HAP-1 (cell line): ENCODE measurements around the gene CCDC85B.

ENCODE experiments used
- DNase-seq, 2 experiments: peaks; one replicate each; pipeline ENCODE4 v3.0.0-alpha.2; 2016 to 2020; ENCODE audit warnings: low spot score in 2 of 2
- H3K27me3 ChIP-seq: fragments of 250-450 bp; sonication (Bioruptor Pico); 2 replicates; pipeline ENCODE4 v1.5.1; 2020; ENCODE audit warnings: low read depth, mild to moderate bottlenecking, moderate library complexity
- H3K36me3 ChIP-seq: fragments of 250-450 bp; sonication (Bioruptor Pico); replicated peaks from 2 replicates; pipeline ENCODE4 v1.5.1; 2020; ENCODE audit warnings: mild to moderate bottlenecking
- H3K4me1 ChIP-seq: fragments of 250-450 bp; sonication (Bioruptor Pico); 2 replicates; pipeline ENCODE4 v1.5.1; 2020; ENCODE audit warnings: mild to moderate bottlenecking
- H3K4me3 ChIP-seq: fragments of 250-450 bp; sonication (Bioruptor Pico); 2 replicates; pipeline ENCODE4 v1.5.1; 2020; ENCODE audit warnings: mild to moderate bottlenecking, moderate library complexity
- H3K9me3 ChIP-seq: fragments of 250-450 bp; sonication (Bioruptor Pico); 2 replicates; pipeline ENCODE4 v1.5.1; 2020; ENCODE audit warnings: mild to moderate bottlenecking, moderate library complexity
- in situ Hi-C: fragments of 300-500 bp; cut with MboI; formaldehyde crosslinking; loops from 3 replicates; pipeline ENCODE4 v1.14.3; 2020; ENCODE audit warnings: low sequenced_read_pairs, inconsistent platforms, mixed read lengths

The CCDC85B gene

DNA sequence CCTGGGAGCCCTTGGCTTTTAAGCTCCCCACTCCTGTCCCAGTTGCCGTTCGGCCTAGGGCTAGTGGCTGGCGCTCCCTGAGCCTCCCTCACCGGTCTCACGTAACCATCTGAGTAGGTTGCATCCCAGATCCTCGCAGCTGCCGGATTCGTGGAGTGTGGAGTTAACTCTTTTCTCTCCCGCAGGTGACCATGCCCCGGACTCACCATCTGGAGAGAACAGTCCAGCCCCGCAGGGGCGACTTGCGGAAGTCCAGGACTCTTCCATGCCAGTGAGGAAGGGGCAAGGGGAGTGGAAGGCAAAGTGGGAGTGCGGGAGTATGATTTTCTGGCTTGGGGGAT is 29.3 kb upstream of the CCDC85B start:
- in situ Hi-C loops, result no loop called here
- Histone ChIP-seq H3K9me3 (no peaks in the 10 kb centered on the region), H3K36me3 (peaks cover 62% of the 10 kb centered on the region), H3K4me1 (peaks cover 9% of the 10 kb centered on the region; the same call in 1 of the 2 replicates), H3K27me3 (no peaks in the 10 kb centered on the region), H3K4me3 (peak overlapping the region; percentile 96)
- peak in 1 of 2 experiments; percentile 37 for DNase-seq

DNA sequence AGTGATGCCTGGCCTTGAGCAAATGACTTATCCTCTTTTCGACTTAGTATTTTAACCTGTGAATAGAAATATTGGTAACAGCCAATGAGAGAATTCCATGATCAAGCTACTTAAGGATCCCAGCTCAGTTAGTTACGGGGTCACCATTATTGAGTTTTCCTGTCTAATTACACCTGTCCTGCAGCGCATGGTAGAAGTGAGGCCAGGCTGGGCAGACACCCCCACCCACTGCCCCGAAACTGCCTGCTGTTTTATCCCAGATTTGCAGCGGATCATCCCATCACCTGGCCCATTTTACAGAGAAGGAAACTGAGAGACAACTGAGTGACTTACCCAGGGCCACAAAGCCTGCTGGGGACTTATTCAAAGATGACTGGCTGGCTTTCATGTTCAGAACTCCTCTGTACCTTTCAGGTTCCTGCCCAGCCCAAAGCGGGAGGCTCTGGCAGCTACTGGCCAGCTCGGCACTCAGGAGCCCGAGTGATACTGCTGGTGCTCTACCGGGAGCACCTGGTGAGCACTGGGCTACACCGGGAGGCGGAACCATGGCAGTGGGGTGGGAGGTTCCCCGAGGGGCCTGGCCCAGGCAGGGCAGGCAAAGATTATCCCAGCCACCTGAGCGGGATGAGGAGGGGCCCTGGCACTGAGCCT is 28.8 kb upstream of the CCDC85B start:
- Histone ChIP-seq H3K27me3 (no peaks in the 10 kb centered on the region), H3K9me3 (no peaks in the 10 kb centered on the region), H3K4me1 (peaks cover 5% of the 10 kb centered on the region; the same call in 1 of the 2 replicates), H3K36me3 (peaks cover 62% of the 10 kb centered on the region), H3K4me3 (peak overlapping the region; percentile 96)
- peak in 1 of 2 experiments; percentile 5 for DNase-seq
- in situ Hi-C loops, result no loop called here

DNA sequence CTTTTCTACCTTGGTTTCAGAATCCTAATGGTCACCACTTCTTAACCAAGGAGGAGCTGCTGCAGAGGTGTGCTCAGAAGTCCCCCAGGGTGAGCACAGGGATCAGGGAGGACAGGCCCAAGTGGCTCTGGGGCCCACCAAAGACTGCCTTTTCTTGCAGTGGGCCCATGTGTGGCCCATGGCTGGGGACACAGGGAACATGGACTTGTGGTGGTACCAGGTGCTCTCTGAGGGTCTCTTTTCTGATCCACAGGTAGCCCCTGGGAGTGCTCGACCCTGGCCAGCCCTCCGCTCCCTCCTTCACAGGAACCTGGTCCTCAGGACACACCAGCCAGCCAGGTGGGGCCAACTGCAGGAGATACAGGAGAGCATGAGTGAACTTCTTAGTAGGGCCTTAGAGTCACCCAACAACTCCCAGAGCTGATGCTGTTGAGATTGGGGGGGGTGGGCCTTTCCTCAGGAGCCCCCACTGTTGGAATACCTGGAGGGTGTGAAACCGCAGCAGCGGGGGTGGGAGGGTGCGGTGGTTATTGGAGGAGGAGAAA is 28.2 kb upstream of the CCDC85B start:
- in situ Hi-C loops, result no loop called here
- Histone ChIP-seq H3K27me3 (no peaks in the 10 kb centered on the region), H3K9me3 (no peaks in the 10 kb centered on the region), H3K36me3 (peaks cover 56% of the 10 kb centered on the region), H3K4me1 (peaks cover 5% of the 10 kb centered on the region; the same call in 1 of the 2 replicates), H3K4me3 (no peak overlapping the region)
- peak in 1 of 2 experiments; percentile 9 for DNase-seq

DNA sequence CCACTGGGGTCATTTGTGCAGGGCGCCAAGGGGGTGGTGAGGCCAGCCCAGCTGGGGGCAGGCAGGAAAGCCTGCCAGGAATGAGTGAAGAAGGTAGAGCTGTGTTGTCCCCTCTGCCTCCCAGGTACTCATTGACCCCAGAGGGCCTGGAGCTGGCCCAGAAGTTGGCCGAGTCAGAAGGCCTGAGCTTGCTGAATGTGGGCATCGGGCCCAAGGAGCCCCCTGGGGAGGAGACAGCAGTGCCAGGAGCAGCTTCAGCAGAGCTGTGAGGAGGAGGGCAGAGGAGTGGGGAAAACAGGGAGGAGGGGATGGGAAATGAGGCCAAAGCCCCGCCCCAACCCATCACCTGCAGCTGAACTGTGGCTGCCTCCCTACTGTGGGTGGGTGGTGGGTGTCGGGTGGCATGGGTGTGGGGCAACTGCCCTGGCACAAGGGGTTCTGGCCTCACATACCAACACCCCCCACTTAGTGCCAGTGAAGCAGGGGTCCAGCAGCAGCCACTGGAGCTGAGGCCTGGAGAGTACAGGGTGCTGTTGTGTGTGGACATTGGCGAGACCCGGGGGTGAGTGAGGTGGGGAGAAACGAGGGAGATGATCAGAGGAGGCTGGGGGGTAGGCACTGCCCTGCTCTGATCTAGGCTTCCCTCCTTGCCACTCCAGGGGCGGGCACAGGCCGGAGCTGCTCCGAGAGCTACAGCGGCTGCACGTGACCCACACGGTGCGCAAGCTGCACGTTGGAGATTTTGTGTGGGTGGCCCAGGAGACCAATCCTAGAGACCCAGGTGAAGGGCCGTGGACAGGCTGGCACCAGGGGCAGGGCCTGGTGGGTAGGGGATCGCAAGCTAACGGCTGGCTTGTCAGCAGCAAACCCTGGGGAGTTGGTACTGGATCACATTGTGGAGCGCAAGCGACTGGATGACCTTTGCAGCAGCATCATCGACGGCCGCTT is 27.3 kb upstream of the CCDC85B start:
- peak in 1 of 2 experiments; percentile 4 for DNase-seq
- Histone ChIP-seq H3K27me3 (no peaks in the 10 kb centered on the region), H3K4me1 (peaks cover 5% of the 10 kb centered on the region; the same call in 1 of the 2 replicates), H3K4me3 (no peak overlapping the region), H3K9me3 (no peaks in the 10 kb centered on the region), H3K36me3 (peaks cover 57% of the 10 kb centered on the region)
- in situ Hi-C loops, result no loop called here

DNA sequence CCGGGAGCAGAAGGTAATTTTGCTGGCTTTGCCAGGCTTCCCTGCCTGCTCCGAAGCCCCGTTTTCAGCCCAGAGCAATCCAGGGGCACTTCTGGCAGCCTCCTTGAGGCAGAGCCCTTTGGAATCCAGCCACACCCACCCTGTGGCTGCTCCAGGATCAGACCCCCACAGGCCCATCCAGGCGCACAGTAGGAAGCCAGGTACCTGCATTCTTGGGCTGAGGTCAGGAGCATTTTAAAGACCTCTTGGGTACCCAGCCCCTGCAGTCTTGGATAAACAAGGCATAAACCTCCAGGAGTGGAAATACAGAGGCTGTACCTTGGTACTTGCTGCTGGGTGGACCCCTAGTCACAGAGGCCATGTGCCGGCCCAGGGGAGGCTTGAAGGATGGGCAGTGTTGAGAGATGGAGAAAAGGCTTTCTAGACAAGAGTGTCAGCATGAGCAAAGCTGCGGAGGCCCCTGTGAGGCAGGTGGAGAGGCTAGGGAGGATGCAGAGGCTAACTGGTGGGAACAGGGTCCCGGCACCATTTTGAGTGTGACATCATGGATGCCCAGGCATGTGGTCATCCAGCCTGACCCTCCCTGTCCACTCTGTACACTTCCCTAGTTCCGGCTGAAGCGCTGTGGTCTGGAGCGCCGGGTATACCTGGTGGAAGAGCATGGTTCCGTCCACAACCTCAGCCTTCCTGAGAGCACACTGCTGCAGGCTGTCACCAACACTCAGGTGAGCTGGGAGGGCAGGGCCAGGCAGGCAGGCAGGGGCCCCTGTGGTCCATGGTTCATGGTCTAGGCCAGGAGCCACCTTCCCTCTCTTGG is 26.4 kb upstream of the CCDC85B start:
- H3K4me3 ChIP-seq, result no peak overlapping the region
- DNase-seq, result no peak
- peaks cover 5% of the 10 kb centered on the region; the same call in 1 of the 2 replicates for H3K4me1 ChIP-seq
- in situ Hi-C loops, result no loop called here
- no peaks in the 10 kb centered on the region for H3K27me3 ChIP-seq
- no peaks in the 10 kb centered on the region for H3K9me3 ChIP-seq
- H3K36me3 ChIP-seq, result peaks cover 58% of the 10 kb centered on the region

DNA sequence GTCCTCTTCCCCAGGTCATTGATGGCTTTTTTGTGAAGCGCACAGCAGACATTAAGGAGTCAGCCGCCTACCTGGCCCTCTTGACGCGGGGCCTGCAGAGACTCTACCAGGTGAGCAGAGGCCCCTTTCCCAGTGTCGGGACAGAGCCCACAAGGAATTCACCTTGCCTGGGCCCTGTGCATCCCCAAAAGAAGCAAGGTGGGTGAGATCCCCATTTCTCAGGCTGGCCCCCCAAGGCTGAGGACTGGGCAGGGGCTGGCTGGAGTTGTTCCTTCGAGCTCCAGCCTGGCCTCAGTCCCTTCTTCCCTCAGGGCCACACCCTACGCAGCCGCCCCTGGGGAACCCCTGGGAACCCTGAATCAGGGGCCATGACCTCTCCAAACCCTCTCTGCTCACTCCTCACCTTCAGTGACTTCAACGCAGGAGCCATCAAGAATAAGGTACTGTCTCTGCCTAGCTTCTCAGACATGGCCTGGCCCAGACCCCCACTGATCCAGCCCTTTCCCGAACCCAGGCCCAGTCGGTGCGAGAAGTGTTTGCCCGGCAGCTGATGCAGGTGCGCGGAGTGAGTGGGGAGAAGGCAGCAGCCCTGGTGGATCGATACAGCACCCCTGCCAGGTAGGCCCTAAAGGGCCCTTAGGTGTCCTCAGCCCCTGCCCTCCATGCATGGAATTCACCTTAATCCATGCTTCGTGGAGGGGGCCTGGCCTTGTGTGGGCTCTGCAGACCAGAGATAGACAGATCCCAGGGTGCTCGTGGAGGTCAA is 25.6 kb upstream of the CCDC85B start:
- Histone ChIP-seq H3K9me3 (no peaks in the 10 kb centered on the region), H3K27me3 (no peaks in the 10 kb centered on the region), H3K4me1 (peaks cover 2% of the 10 kb centered on the region; the same call in 1 of the 2 replicates), H3K4me3 (no peak overlapping the region), H3K36me3 (peaks cover 58% of the 10 kb centered on the region)
- in situ Hi-C loops, result no loop called here
- DNase-seq, result no peak

DNA sequence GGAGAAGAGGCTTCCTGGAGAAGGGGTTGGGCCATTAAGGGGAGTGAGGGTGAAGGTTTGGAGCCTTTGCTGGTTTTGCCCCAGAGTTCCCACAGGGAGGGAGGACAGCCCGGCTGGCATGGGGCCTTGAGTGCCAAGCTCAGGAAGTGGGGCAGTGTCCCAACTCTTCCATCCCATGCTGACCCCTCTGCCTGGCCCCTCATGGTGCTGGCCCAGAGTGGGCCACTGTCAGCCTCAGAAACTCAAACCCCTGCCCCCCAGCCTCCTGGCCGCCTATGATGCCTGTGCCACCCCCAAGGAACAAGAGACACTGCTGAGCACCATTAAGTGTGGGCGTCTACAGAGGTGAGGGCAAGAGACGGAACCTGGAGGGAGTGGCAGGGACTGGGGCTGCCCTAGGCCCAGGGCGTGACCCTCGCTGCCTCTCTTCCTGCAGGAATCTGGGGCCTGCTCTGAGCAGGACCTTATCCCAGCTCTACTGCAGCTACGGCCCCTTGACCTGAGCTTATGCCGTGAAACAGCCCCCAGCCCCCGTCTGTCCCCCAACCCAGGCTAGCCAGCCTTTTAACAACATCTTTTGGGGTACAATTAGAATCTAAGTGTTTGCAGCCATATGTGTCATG is 24.8 kb upstream of the CCDC85B start:
- H3K9me3 ChIP-seq, result no peaks in the 10 kb centered on the region
- no peak overlapping the region for H3K4me3 ChIP-seq
- in situ Hi-C loops, result no loop called here
- no peaks in the 10 kb centered on the region for H3K27me3 ChIP-seq
- peaks cover 56% of the 10 kb centered on the region for H3K36me3 ChIP-seq
- no peaks in the 10 kb centered on the region for H3K4me1 ChIP-seq
- DNase-seq, result no peak

DNA sequence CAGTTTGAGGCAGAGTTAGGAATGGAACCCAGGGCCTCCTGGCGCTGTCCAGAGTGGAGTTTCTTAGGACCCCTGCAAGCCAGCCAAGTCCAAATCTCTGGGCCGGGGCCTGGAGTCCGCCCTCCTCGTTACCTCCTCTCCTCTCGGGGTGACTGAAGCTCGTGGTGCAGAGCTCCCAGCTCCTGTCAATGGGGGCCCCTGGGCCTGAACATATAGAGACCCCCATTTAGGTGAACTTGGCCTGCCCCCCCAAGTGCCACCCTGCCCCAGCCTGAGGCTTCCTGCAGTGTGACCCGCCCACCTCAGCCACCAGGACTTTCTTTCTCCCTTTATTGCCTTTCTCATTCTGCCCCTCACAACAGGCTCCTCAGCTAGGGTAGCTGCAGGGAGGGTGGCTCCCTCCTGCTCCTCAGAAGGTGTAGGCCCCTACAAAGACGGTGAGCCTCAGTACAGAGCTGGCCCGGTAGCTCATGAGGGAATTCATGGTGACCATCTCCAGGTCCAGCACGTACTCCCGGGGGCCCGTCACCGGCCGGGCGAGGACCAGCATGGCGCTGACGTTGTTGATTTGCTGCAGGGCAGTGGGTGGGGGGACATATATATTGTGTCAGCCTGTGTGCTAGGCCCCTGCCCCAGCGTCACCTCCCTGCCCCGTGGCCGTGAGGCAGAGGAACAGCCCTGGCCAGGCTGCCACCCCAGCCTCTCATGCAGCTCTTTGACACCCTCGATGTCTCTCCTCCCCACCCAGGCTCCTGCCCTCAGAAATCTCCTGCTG is 23.8 kb upstream of the CCDC85B start:
- Histone ChIP-seq H3K36me3 (peaks cover 53% of the 10 kb centered on the region), H3K27me3 (no peaks in the 10 kb centered on the region), H3K4me3 (no peak overlapping the region), H3K9me3 (no peaks in the 10 kb centered on the region), H3K4me1 (no peaks in the 10 kb centered on the region)
- no peak for DNase-seq
- in situ Hi-C loops, result no loop called here

DNA sequence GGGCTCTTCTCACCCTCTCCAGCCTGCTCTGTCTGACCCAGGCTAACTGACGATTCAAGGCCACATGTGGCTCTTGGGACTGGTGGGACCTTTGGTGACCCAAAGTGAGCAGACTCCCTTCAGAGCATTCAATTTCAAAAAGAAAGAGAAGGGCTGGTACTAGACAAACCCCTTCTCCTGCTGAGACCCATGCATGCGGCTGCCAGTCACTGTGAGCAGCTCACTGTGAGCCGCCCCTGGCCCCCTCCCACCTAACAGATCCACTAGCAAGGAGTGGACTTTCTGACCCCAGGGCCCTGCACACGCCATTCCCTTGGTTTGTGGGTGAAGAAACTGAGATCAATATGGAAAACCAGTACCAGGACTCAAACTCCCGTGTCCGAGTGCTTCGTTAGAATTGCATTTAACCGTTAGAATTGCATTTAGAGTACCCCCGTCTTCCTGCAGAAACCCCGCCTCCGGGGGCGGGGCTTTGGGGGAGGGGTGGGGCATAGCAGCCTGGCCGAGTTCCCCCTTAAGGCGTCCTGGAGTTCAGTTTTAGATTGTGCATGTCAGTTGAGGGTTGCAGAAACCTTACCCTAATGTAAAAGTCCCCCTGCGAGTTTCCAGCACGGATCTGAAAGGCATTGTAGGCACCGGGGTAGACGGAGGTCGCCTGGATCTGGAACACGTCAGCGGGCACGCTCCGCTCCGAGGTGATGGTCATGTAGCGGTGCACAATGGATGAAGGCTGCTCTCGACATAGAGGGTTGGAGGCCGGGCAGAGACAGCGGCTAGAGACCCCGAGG is 23.0 kb upstream of the CCDC85B start:
- in situ Hi-C loops, result no loop called here

DNA sequence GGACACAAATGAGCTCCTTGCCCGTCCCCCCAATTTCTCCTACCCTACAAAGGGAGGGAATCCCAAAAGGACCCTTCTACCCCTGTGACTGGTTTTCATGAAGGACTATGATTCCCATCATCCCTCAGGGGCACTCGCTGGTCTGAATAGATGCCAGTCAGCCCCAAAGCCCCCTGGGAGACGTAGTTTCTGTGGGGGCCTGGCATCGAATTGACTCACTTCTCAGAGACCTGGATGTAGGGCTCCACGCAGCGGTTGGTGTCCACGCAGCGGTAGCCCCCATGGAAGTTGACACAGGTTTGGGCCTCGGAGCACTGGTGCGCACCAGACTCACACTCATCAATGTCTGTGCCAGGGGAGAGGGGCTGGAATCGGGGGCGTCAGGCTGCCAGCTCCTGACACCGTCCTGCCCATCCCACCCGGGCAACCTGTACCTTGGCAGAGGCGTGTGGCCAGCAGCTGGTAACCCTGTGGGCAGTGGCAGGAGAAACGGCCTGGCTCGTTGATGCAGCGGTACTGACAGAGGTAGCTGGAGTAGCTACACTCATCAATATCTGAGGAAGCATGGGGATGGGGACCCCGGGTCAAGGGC is 22.3 kb upstream of the CCDC85B start:
- Histone ChIP-seq H3K4me3 (no peak overlapping the region), H3K4me1 (peaks cover 1% of the 10 kb centered on the region; the same call in 1 of the 2 replicates), H3K9me3 (no peaks in the 10 kb centered on the region), H3K36me3 (peaks cover 39% of the 10 kb centered on the region), H3K27me3 (no peaks in the 10 kb centered on the region)
- peak in 1 of 2 experiments; percentile 54 for DNase-seq
- in situ Hi-C loops, result no loop called here

More for the DNA sequence above, 23.0 kb upstream of the CCDC85B start:
- Histone ChIP-seq H3K4me1 (no peaks in the 10 kb centered on the region), H3K4me3 (no peak overlapping the region), H3K36me3 (peaks cover 46% of the 10 kb centered on the region), H3K9me3 (no peaks in the 10 kb centered on the region), H3K27me3 (no peaks in the 10 kb centered on the region)
- peak in 1 of 2 experiments; percentile 52 for DNase-seq

DNA sequence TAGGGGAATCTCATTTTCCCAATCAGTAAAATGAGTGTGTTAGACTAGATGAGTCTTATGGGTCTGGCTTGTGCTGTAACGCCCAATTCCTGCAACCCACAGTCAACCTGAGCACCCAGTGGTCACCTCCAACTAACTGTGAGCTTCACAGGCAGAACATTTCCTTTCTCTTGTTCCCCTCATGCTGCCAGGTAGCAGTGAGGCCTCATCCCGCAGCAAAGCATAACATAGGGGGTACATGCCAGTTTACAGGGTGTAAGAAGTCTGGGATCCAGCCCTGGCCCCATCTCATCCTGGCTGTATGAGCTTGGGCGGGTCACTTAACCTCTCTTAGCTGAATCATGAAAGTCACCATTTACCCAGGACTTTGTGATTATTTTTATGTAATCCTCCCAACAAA is 21.6 kb upstream of the CCDC85B start:
- Histone ChIP-seq H3K9me3 (no peaks in the 10 kb centered on the region), H3K4me3 (no peak overlapping the region), H3K4me1 (peaks cover 5% of the 10 kb centered on the region), H3K27me3 (no peaks in the 10 kb centered on the region), H3K36me3 (peaks cover 33% of the 10 kb centered on the region)
- DNase-seq, result no peak
- in situ Hi-C loops, result no loop called here
